IMR-90 (cell line): ENCODE results near the gene FKBP4.

Experiments
- CEBPB ChIP-seq: IDR thresholded peaks from 2 replicates; pipeline ENCODE4 v1.6.1; 2012; ENCODE audit warnings: low read depth, low read length, improper control_type of control experiment
- CHD1 ChIP-seq: IDR thresholded peaks from 2 replicates; pipeline ENCODE4 v1.6.1; 2012; ENCODE audit warnings: low read depth, low read length, improper control_type of control experiment
- MAFK ChIP-seq: IDR thresholded peaks from 2 replicates; pipeline ENCODE4 v1.6.1; 2012; ENCODE audit warnings: low read depth, low read length, improper control_type of control experiment
- MAZ ChIP-seq: IDR thresholded peaks from 2 replicates; pipeline ENCODE4 v1.6.1; 2012; ENCODE audit warnings: low read depth, mild to moderate bottlenecking, low read length, improper control_type of control experiment, moderate library complexity, borderline replicate concordance
- MXI1 ChIP-seq: IDR thresholded peaks from 2 replicates; pipeline ENCODE4 v1.6.1; 2012; ENCODE audit warnings: low read depth, mild to moderate bottlenecking, low read length, moderate library complexity, borderline replicate concordance
- NFE2L2 ChIP-seq: fragments of 150-350 bp; IDR thresholded peaks from 2 replicates; pipeline ENCODE4 v1.6.1; 2016; ENCODE audit warnings: low read depth, mild to moderate bottlenecking, low read length
- POLR2A ChIP-seq: IDR thresholded peaks from 2 replicates; pipeline ENCODE4 v1.6.1; 2012; ENCODE audit warnings: mild to moderate bottlenecking, low read depth, low read length
- RAD21 ChIP-seq: IDR thresholded peaks from 2 replicates; pipeline ENCODE4 v1.6.1; 2012; ENCODE audit warnings: low read length, improper control_type of control experiment
- RCOR1 ChIP-seq: IDR thresholded peaks from 2 replicates; pipeline ENCODE4 v1.6.1; 2012; ENCODE audit warnings: mild to moderate bottlenecking, low read length, improper control_type of control experiment; ENCODE audit not compliant: insufficient replicate concordance
- SMC3 ChIP-seq: fragments of 150-350 bp; IDR thresholded peaks from 2 replicates; pipeline ENCODE4 v1.6.1; 2016; ENCODE audit warnings: low read depth, mild to moderate bottlenecking, antibody characterized with exemption, low read length, moderate library complexity
- TF ChIP-seq, protein P1 (sequence below): conservative IDR thresholded peaks from 2 replicates; pipeline ENCODE4 v1.5.1; 2012; ENCODE audit warnings: mild to moderate bottlenecking, low read depth, low read length, improper control_type of control experiment
- TF ChIP-seq, protein P2 (sequence below): fragments of 150-350 bp; IDR thresholded peaks from 2 replicates; pipeline ENCODE4 v1.6.1; 2016; ENCODE audit warnings: low read depth, mild to moderate bottlenecking, low read length, moderate library complexity, borderline replicate concordance
- TF ChIP-seq, protein P3 (sequence below): fragments of 150-350 bp; IDR thresholded peaks from 2 replicates; pipeline ENCODE4 v1.6.1; 2017; ENCODE audit warnings: mild to moderate bottlenecking, antibody characterized with exemption, low read length, low read depth

DNA sequence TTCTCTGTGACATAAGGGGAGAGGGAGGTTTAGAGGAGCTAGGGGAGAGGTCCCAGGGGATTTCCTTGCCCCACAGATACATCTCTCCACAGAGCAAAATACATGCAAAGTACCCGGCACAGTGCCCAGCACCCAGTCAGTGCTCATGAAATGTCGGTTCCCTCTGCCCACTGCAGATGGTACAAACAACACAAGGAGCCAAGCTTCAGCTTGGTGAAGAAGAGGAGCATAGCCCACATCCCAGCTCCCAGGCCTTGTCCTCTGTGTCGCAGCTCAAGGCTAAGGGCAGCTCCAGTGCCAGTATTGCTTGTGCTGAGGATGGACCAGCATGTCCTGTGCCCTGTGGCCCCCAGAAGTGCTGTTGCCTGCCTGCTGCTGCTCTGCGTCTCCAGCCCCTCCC, 35.0 kb upstream of the FKBP4 start:
- TF ChIP-seq, protein P1, sequence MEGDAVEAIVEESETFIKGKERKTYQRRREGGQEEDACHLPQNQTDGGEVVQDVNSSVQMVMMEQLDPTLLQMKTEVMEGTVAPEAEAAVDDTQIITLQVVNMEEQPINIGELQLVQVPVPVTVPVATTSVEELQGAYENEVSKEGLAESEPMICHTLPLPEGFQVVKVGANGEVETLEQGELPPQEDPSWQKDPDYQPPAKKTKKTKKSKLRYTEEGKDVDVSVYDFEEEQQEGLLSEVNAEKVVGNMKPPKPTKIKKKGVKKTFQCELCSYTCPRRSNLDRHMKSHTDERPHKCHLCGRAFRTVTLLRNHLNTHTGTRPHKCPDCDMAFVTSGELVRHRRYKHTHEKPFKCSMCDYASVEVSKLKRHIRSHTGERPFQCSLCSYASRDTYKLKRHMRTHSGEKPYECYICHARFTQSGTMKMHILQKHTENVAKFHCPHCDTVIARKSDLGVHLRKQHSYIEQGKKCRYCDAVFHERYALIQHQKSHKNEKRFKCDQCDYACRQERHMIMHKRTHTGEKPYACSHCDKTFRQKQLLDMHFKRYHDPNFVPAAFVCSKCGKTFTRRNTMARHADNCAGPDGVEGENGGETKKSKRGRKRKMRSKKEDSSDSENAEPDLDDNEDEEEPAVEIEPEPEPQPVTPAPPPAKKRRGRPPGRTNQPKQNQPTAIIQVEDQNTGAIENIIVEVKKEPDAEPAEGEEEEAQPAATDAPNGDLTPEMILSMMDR: no peak
- no peak for TF ChIP-seq CHD1
- no peak for TF ChIP-seq NFE2L2
- no peak for TF ChIP-seq POLR2A
- TF ChIP-seq RAD21: no peak
- TF ChIP-seq MAFK: no peak
- TF ChIP-seq, protein P2, sequence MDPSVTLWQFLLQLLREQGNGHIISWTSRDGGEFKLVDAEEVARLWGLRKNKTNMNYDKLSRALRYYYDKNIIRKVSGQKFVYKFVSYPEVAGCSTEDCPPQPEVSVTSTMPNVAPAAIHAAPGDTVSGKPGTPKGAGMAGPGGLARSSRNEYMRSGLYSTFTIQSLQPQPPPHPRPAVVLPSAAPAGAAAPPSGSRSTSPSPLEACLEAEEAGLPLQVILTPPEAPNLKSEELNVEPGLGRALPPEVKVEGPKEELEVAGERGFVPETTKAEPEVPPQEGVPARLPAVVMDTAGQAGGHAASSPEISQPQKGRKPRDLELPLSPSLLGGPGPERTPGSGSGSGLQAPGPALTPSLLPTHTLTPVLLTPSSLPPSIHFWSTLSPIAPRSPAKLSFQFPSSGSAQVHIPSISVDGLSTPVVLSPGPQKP: no peak
- TF ChIP-seq MXI1: no peak
- TF ChIP-seq, protein P3, sequence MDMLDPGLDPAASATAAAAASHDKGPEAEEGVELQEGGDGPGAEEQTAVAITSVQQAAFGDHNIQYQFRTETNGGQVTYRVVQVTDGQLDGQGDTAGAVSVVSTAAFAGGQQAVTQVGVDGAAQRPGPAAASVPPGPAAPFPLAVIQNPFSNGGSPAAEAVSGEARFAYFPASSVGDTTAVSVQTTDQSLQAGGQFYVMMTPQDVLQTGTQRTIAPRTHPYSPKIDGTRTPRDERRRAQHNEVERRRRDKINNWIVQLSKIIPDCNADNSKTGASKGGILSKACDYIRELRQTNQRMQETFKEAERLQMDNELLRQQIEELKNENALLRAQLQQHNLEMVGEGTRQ: no peak
- no peak for TF ChIP-seq CEBPB
- no peak for TF ChIP-seq MAZ
- no peak for TF ChIP-seq SMC3
- TF ChIP-seq RCOR1: no peak
